GM19035 (cell line): ENCODE measurements around the gene KRT35.

Experiments
- ATAC-seq: cut with Tn5 transposase; IDR thresholded peaks from one replicate; pipeline ENCODE4 v1.9.1; 2021; ENCODE audit not compliant: unreplicated experiment

The KRT35 gene

DNA sequence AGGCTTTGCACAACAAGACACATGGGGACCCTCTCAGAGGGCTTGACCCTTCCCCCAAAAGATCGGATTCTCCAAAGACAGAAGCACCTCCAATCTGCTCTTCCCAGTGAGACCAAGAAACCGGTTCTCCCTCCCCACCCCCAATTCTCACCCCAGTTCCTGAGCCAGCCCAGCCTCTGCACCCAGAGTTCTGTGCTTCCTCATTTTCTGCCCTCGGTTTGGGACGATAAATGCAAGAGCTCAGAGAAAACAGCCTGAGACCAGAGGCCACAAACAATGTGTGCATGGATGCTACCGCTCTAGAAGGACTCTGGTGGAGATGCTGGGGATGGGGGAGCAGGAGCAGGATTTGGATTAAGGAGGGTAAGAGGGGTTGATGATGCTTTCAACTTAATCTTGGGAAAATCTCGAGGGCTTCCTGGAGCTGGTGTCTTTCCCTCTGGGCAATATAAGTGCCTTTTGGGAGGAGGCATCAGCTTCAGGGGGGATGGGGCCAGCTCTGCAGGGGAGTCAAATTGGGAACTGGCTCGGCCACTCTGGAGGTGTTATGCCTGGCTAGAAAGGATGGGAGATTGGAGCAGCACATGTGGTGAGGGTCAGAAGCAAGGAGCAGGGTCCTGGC lies 31.7 kb upstream of the KRT35 start:
- ATAC-seq, result no peak

DNA sequence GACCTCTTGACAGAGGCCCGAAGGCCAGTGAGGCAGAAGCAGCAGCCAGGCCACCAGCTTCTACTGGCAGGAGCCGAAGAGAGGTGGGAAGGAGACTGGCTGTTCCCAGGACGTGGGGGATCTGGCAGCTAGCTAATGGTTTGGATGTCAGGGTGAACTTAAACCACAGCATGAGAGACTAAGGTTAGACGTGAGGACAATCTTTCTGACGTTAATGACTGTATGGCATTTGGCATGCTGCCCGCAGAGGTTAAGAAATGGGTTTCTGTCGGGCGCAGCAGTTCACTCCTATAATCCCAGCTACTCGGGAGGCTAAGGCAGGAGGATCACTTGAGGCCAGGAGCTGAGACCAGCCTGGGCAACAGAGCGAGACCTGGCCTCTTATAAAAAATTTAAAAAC lies 30.8 kb upstream of the KRT35 start:
- no peak for ATAC-seq

DNA sequence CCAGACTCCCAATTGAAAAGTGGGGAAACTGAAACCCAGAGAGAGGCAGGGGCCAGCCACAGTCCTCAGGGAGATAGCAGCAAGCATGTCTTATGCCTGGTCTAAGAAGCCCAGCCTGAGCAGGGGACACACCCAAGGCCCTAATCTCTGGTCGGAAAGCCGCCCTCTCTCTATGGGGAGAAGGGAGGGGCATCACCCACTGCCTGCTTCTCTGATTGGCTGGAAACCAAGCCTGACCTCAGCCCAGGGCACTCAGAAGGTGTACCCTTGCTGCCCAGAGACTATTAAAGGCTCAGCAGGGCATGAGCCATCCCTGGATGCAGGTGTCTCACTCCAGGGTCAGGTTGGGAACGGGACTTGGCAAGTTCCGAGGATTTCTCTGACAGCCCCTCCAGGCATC lies 30.2 kb upstream of the KRT35 start:
- ATAC-seq, result no peak

DNA sequence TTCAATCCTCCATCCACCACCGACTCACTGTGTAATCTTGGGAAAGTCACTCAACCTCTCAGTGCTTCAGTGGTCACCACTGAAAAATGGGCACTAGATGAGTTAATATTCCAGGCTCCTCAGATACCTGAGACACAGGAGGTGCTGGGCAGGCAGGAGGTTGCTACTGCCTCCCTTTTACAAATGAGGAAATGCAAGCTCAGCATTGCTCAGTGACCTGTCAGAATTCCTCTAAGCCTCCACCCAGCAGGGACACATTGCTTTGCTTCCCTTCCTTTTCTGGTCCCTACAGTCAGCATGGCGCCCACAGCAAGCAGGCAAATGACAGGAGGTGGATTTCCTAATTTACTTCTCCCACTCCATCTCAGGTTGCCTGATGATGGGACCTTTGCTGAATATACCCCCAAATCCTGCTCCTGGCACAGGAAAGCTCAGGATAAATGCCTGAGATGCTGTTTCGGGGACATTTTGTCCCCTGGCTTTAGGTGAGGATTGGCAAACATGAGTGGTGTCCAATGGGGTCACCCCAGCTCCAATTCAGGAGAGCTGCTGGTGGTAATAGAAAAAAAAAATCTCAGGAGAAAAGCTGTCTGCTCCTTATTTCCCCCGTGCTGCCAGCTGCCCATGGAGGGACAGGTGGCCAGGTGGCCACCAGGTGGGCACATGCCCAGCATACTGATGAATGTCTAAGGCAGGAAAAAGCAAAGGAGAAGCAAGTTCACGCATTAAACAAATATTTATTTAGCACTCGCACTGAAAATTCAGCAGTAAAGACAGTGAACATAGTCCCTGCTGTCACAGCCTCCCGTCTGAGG lies 29.5 kb upstream of the KRT35 start:
- ATAC-seq, result no peak

DNA sequence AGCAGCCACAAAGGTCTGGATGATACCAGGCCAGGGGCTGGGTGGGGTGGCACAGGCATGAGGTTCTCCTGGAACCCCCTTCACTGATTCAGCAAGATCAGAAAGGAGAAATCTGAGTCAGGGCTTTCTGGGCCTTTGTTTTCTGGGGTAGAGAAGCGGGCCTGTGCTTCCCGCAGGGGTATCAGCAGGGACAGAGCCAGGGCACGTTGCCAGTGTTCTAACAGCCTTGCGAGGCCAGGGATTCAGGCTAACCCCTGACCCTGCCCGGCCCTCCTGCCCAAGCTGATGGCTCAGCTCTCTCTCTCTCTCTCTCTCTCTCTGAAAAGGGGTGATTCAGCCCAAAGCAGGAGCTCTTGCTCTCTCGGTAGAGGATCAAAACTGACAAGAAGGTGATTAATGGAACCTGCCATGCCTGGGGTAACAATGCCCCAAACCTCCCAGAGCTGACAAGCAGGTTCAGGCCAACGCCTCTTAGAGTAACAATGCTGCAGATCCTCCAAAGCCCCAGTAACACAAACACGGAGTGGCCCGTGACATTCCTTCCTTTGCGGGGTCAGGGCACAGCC lies 26.4 kb upstream of the KRT35 start:
- no peak for ATAC-seq

DNA sequence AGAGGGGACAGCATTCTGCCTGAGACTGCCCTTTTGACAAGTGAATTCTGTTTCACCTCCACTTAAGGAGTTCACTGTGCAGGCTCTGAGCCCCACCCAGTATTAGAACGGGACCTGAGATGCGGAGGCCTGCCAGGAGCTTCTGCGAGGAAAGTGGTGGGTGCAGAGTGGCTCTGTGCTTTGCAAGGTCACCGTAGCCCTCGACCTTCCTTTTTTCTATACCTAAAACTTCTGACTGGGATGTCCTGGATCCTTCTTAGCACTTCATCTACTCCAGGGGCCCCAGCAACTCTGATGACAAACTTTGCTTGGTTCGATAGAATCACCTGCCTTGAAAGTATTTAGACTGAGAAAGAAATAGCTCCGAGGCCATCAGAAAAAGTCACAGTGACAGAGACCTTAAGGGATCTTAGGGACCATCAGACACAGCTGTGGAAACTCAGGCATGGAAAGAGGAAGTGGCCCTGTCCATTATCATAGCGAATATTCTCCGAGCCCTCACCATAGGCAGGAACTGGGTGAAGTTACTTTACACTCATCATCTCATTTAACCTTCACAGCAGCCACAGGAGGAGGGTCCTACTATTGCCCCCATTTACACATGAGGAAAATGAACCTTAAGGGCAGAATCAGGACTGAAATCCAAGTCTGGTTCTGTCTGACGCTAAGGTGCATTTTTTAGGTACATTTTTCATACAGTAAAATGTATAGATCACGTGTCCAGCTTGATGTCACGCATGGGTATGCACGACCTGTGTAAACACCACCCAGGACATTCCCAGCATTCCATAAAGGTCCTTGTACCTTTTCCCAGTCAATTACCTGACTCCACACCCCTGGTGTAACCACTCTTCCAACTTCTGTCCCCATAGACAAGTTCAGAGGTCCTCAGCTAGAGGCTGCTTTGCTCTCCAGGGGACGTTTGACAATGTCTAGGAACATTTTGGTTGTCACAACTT lies 25.1 kb upstream of the KRT35 start:
- ATAC-seq, result no peak

DNA sequence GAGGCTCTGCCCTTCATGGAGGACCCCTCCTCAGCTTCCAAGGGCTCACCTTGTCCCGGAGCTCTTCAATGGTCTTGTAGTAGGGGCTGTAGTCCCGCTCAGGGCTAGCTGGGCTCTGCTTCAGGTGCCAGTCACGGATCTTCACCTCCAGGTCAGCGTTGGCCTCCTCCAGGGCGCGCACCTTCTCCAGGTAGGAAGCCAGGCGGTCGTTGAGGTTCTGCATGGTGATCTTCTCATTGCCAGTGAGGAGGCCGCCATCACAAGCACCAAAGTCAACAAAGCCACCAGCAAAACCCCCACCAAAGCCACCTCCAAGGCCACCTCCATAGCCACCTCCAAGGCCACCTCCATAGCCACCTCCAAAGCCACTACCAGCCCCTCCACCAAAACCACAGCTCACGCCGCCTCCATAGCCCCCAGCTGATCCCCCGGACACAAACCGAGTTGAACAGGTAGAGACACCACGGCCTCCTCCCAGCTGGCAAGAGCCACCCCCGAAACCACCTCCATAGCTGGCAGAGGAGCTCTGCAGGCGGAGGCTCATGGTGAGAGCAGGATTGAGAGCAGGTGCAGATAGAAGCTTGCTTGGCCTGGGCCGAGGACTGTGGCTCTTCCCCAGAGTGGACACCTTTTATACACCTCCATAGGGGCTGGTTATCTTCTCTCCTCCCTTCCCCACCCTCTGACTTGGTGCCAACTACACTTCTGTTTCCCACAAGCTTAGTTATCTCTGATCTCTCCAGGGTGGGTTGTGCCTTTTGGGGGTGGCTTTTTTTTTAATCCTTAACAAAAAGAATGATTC lies 24.3 kb upstream of the KRT35 start, which contains the start of gene KRT13:
Gene KRT13 (minus strand): TSS at position 606 of the 802 bp plus-strand sequence. CDS start 62 bp downstream, at position 544.
- ATAC-seq, result no peak

DNA sequence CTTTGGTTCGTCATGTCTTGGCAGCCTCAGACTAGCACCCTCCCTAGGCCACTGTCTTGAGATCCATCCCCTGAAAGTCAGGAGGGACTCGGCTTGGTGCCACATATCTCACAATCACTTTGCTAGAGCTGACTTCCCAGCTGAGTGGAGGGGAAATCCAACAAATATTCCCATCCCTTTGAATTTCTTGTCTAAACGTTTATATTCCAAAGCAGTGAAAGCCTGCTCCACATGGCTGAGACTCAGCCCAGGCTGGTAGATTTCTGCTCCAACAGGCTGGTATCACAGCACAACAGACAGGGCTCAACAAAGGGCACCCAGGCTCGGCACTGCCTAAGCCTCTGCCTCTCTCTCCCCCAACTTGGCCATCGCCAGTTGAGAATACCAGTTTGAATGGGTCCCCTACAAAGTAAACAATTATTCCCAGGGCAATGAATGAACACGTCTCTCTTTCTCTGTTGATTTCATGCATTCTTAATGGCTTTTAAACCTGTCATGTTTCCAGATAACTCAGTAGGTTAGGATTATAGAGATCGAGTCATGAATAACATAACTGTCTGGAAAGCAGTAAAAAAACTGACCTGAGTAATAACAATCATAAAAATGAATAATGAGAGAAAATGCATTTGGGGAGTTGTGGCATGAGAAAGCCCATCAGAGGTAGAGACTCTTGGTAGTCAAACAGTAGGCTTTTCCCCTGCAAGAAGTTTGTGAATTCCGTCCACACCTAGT lies 23.5 kb upstream of the KRT35 start:
- ATAC-seq, result no peak

DNA sequence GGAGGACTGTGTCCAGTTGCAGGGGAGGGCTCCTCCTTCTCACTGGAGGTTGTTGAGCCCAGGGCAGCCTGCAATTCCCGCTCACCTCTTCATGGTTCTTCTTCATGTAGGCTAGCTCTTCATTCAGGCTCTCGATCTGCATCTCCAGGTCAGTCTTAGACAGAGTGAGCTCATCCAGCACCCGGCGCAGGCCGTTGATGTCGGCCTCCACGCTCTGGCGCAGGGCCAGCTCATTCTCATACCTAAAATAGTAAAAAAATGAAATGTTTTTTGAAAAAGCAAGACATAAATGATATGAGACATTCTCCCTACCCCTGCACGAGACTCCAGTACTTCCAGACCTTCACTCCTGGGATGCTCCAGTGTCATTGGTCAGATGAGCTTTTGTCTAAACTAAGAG lies 22.3 kb upstream of the KRT35 start:
- no peak for ATAC-seq

DNA sequence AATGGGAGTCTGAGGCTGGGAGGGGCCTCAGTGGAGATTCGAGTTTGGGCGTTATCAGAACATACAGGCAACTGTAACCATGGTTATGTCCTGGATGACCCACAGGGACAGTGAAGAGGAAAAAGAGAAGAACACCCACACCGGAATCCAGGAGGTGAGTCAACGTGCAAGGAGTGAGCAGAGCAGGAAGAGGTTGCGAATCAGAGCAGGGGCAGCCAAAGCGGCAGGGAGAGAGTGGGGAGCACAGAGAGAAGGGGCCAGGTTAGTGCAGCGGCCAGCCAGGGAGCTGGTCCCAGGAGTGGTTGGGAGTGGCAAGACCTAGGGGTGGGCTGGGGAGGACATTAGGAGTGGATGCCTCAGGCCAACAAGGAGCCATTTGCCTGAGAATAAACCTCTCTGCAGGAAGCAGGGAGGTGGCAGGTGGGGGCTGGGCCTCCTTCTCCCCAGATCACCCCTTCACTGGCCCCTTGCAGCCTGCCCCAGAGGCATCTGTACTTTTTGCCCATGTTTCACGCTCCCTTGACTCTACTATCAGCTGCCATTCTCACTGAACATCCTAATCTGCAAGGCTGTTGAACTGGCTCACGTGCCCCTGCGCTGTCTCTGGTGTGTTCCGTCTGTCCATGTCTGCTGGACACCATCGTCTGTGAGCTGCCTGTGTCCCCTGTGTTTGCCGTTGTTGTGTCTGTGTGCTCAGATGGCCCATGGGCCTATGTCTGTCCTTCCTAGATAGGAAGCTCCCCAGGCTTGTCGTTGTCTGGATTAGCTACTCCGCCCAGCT lies 19.4 kb upstream of the KRT35 start:
- ATAC-seq, result no peak

DNA sequence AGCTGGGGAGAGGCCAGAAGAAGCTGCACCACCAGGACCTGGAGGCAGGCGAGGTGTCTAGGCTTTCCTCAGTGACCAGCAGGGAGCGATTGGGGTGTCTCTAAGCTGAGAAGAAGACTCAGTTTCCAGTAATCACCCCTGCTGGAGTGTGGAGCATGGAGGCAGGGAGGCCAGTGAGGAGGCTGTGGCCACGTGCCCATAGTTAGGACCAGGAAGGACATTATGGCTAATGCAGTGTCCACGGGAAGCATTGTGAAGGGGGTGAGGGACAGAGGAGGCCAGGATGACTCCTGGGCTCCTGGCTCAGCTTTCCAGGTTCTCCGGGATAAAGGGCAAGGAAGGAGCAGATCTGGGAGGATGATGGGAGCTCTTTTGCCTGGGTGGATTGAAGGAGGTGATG lies 18.8 kb upstream of the KRT35 start:
- no peak for ATAC-seq

DNA sequence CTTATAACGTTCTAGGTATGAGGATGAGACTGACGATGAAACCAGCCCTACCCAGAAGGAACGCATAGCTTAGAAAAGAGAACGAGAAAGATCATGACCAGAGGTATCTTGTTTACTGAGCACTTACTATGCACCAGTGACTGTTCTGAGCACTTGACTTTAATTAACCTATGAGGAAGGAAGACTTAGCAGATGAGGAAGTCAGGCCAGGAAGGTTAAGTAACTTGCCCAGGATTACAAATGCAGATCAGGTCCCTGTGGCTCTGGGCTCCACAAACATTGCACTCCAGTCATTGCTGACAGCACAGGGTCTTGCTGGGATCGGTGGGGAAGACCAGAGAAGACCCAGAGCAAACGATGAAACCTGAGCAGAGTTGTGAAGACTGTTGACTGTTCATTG lies 17.3 kb upstream of the KRT35 start:
- ATAC-seq, result no peak

DNA sequence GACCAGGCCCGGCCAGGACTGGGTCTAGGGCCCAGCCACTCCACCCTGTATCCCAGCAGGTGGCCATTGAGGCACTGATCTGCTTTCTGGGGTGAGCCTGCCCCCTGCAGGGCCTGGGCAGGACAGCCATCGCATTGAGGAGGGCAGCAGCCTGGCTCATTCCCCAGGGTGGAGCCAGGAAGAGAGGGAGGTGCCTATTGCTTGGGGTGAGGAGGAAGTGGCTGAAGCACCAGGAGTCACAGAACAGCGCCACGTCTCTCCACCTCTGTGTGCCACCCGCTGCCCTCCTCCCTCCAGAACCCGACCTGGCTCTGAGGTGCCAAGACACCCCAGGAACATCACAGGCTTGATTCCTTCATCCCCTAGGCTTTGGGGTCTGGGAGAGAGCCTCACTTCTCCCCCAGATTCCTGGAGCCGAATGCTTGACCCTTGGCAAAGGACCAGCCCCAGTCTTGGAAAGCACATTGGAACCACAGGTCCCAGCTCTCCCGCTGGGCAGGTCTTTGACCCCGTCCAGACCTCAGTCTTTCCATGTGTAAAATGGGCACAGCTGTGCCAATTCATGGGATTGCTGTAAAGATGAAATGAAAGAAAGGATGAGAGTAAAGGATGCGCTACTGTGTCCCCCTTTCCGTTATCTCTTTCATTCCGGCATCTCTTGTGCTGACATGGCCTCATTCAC lies 16.0 kb upstream of the KRT35 start:
- no peak for ATAC-seq

DNA sequence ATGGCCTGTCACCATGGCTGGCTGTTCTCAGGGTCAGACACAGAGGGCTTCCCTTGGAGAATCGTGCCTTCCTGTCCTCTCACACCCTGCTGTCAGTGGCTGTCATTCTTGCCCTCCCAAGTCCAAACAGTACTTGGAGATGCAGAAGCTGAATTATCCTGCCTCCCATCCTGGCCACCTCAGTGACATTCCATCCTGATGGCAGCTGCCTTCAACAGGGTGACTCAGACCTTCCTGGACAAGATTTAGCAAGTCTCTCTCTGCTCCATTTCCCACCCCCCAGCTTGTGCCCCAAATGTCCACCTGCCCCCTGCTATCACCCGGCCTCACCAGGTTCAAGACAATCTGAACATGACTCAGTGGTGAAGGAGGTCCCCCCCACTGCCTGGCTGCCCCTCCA lies 13.6 kb upstream of the KRT35 start:
- ATAC-seq, result no peak

DNA sequence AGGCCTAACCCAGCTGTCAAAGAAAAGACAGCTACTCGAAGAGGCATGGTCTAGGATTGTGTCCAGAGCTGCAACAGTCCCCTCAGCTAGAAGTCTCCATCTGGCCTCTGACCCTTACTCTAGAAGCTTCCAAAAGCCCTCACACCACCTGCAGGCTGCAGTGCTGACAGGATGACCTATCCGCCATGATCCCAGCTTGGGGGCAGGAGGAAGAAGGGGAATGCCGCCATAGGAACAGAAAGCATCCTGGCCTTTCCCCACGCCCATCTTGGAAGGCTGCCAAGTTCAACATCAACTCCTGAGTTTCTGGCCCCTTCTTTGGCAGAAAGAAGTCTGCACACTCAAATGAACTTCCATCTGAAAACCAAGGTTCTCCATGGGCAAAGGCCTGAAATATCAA lies 11.8 kb upstream of the KRT35 start:
- ATAC-seq, result no peak

DNA sequence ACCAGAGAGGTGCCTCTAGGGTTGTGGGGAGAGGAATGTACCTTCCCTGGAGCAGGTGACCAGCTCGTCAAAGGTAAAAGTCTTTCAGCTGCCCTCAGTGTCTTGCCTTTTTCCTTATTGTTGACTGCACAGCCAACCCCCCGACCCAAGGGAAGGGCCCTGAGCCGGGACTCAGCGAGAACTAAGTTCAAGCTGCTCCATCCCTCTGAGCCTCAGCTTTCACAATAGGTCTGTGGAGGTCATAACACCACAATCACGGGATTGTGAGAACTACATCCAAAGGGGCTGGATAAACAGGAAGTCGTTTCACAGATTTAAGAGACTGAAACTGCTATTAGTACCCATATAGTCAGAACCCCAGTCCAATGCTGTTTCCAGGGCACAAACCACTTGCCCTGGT lies 11.4 kb upstream of the KRT35 start:
- ATAC-seq, result no peak

DNA sequence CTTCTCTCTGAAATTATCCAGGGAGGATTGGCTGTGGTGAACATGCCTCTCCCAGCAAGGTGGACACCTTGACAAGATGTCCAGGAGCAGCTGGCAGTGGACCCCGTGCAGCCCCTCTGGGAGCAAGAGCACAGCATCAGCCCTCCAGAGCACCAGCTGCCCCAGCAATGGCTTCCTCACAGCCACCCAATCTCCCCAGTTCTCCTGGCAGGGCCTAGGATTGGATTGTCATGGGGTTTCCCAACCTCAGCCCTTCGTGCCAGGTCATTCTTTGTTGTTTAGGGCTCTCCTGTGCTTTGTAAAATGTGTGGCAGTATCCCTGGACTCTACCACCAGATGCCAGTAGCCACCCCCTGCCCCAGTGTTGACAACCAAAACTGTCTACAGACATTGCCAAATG lies 10.5 kb upstream of the KRT35 start:
- ATAC-seq, result no peak
